LoVo (cell line): Measurements from ENCODE around the gene MCM8.
A peak's percentile ranks its signal among the peaks of the same experiment; 100 is the strongest.
"Not testable (repeated sequence)": the region's sequence is repeated elsewhere in the genome, so short reads cannot be mapped to it uniquely, and the experiment has no call there.

Experiments used
- DNase-seq: peaks from one replicate; pipeline ENCODE4 v3.0.0-alpha.2; 2016; ENCODE audit warnings: low spot score

MCM8 gene

DNA sequence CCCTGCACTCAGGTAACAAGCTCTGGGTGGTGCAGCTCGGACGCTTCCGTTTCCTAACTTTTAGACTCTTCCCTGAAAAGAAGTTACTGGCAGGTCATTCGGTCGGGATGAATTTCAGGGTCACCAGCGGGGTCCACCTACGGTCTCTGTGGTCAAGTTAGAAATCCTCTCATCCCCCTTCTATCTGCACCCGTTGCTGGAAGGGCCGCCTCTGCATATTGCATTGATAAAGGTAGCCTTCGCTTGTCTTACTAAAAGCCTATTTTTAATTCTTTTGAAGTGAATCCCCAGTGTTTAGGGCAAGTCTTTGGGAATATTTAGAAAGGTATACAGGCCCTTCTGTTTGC is 56.1 kb downstream of the MCM8 start:
- no peak for DNase-seq

DNA sequence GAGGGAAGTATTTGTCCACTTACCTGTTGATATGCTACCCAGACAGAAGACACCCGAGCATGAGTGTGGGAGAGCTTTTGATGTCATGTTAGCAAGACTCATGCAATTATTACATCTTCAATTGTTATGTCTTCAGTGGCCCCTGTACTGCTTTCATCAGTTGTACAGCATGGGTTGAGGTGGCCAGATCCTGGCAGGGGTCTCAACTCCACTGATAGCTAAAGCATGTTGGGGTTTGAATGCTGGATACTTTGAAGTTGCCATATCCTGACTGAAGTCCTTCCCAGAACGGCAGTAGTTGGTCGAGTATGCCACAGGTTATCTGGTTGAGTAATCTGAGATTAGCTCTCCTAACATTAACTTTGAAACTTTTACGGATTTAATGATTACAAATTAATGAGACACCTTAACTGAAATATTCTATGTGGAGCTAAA is 56.7 kb downstream of the MCM8 start:
- DNase-seq = no peak

DNA sequence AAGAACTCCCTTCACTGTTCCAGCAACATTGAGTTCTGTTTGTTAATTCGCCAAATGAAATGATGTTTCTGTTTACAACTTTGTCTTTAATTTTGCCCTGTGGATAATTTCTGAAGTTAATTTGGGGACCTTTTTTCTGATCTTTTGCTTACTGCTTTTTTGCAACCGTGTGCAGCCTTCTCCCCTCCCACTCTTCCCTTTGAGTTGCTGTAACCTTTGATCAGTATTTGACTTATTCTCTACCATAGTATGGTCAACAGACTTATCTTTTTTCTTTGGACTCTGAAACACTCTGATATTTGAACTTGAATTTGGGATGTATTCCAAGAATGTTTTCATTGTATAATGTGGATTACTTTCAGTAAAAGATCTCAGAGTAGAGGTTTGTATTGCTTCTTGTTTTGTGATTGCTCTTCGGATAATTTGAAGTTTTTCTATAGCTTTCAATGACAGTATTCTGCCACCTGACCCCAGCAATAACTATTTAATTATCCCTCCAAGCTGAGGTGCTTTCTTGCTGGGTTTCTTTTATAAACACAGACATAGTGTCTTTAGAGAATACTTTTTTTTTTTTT is 57.2 kb downstream of the MCM8 start:
- DNase-seq = no peak

DNA sequence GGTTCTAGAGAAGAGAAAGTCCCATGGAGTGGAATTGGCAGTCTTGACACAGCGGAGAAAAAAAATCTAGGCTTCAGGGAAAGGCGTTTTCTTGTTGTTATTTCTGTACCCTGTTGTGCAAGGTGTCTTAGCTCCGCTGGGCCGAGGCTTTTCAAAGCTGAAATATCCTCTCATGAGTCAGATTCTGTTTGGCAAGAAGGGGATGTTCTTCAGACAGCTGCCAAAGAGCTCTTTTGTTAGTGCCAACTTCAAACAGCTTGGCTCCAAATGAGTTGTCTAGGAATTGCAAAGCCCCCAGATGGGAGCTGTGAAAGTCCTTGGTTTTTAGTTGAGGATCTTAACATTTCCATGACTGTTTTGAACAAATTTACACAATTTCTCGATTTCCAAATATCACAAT is 57.8 kb downstream of the MCM8 start:
- peak; percentile 41 for DNase-seq

DNA sequence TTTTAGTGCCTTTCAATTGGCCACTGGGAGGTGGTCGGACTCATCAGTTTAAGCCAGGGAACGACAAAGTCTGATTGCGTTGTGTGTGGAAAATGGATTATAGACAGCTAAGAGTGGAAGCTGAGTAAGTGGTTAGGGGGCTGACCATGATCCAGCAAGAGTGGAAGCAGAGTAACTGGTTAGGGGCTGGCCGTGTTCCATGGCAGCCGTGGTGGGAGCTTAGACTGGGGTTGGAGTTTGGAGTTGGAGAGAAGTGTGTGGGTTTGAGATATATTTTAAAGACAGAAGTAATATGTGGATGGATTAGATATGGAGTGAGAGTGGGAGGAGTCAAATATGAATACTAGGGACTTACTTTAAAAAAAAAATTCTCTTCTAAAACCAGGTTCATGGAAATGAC is 61.7 kb downstream of the MCM8 start:
- no peak for DNase-seq

DNA sequence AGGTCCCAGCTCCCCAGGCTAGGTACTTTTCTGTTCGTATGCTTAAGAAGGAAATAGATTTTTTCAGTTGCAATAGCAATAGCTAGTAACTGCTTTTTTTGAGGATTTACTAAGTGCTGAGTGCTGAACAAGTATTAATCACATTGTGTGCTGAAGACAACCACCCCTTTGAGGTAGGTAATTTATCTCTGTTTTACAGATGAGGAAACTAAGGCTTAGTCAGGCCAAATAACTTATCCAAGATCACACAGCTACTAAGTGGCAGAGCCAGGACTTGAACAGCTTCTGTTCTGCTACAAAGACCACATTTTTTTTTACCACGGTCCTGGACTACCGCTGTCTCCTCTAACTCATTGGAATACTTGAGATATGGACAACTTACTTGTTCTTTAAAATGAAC is 63.6 kb downstream of the MCM8 start:
- no peak for DNase-seq

DNA sequence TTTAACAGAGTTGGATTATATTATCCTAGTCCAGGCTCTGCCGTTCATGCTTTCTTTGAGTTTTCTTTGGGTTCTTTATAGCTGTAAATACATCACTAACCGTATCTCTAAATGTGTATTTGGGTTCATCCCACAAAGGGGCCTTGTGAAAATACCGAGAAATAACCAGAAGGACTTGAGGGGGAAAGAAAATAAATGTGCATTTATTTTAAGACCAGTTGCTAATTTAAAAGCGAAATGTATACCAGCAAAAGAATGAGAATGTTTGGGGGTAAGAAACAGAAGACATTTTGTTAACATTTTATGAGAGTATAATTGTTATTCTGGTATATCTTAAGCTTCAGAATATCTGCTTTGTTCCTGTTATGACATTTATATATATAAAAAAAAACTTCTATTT is 64.5 kb downstream of the MCM8 start:
- no peak for DNase-seq

DNA sequence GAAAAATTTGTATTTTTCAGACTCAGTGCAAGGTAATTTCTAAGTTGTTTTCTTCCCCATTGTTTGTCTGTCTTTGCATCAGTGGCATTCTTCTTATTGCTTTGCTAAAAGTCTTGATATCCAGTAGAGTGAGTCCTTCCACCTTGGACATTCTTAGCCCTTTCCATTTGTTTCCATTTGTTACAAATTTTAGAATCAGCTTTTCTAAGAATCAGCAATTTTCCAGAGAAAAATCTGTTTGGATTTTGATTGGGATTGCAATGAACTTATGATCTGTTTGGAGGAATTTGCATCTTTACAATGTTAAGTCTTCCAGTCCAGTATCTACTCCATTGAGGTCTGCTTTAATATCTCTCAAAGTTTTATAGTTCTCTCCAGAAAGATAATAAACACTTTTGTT is 67.0 kb downstream of the MCM8 start:
- no peak for DNase-seq

DNA sequence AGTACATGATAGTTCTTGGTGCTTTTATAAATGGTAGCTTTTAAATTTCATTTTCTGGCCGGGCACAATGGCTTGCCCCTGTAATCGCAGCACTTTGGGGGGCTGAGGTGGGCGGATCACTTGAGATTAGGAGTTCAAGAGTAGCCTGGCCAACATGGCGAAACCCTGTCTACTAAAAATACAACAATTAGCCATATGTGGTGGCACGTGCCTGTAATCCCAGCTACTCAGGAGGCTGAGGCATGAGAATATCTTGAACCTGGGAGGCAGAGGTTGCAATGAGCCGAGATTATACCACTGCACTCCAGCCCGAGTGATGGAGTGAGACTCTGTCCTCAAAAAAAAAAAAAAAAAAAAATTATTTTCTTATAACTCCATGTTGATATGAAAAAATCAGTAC is 67.4 kb downstream of the MCM8 start:
- DNase-seq = no peak

DNA sequence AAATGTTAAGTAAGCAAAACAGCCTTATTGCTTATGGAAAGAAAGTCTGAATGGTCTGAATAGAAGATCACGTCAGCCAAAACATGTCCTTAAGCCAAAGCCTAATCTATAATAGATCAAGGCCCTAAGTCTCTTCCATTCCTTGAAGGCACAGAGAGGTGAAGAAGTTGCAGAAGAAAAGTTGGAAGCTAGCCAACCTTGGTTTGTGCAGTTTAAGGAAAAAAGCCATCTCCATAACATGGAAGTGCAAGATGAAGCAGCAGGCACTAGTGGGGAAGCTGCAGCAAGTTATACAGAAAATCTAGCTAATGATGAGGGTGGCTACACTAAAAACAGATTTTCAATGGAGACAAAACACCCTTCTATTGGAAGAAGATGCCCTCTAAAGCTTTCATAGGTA is 74.3 kb downstream of the MCM8 start:
- no peak for DNase-seq

DNA sequence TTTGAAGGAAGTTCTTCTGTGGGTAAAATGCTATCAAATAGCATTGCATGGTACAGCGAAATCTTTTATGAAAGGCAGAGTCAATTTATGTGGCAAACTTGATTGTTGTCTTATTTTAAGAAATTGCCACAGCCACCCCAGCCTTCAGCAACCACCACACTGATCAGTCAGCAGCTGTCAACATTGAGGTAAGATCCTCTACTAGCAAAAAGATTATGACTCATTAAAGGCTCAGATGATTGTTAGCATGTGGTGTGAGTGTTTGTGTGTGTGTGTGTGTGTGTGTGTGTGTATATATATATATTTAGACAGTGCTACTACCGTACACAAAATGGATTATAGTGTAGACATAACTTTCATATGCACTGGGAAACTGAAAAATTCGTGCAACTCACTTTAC is 75.6 kb downstream of the MCM8 start:
- no peak for DNase-seq

DNA sequence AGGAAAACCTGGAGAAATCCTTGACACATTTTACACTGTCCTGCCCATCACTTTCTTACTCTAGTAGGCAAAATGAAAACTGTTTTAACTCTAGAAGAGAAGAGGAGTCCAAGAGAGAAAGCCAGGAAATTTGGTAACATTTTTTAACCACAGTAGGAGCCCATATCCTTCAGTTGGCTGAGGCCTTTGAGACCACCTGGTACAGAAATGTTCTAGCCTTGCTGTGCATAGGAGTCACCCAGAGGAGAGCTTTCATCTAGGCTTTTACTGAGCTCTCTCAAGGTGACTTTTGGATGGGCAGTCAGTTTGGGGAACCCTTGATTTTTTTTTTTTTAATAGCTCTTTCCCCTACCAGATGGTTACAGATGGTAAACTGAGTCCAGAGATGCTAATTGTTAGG is 78.4 kb downstream of the MCM8 start:
- no peak for DNase-seq

DNA sequence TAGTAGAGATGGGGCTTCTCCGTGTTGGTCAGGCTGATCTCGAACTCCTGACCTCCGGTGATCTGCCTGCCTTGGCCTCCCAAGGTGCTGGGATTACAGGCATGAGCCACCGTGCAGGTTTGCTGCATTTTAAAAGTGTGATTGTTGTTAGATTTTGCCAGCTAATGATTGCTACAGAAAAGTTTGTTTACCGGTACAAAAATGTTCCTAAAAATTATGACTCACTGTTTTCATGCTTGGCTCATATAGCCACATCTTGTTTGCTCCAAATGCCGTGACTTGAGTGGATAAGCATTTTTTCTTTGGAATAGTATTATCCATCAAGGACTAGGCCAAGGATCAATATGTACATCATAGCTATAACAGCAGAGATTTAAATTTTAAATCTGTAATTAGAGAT is 79.1 kb downstream of the MCM8 start:
- no peak for DNase-seq

DNA sequence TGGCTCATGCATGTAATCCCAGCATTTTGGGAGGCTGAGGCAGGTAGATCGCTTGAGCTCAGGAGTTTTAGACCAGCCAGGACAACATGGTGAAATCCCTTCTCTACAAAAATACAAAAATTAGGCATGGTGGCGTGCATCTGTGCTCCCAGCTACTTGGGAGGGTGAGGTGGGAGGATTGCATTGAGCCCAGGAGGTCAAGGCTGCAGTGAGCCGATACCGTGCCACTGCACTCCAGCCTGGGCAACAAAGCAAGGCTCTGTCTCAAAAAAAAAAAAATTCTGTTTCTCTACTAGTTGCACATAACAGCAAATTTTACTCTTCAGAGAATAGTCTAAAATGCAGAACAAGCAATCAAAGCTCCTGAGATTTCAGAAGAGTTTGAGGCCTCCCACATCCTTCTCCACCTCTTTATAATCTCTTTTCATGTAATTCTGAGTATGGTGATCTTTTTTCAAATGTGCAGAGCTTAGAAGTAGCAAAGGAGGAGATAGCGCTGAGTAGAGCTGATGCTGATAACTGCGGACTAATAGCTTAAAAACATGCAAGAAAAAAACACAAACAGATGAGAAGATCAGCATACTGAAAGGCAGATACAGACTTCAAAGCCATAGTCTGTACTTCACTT is 80.1 kb downstream of the MCM8 start:
- DNase-seq = no peak

DNA sequence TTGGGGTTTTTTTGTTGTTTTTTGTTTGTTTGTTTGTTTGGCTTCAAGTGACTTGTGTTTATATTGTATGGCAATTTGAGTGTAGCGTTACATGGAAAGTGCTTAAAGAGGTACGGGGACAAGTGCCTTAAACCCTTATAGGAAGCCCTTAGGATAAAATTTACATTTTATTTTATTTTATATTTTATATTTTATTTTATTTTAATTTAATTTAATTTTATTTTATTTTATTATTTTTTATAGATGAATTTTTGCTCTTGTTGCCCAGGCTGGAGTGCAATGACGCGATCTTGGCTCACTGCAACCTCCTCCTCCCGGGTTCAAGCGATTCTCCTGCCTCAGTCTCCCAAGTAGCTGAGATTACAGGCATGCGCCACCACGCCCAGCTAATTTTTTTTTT is 82.5 kb downstream of the MCM8 start:
- not testable (repeated sequence) for DNase-seq

DNA sequence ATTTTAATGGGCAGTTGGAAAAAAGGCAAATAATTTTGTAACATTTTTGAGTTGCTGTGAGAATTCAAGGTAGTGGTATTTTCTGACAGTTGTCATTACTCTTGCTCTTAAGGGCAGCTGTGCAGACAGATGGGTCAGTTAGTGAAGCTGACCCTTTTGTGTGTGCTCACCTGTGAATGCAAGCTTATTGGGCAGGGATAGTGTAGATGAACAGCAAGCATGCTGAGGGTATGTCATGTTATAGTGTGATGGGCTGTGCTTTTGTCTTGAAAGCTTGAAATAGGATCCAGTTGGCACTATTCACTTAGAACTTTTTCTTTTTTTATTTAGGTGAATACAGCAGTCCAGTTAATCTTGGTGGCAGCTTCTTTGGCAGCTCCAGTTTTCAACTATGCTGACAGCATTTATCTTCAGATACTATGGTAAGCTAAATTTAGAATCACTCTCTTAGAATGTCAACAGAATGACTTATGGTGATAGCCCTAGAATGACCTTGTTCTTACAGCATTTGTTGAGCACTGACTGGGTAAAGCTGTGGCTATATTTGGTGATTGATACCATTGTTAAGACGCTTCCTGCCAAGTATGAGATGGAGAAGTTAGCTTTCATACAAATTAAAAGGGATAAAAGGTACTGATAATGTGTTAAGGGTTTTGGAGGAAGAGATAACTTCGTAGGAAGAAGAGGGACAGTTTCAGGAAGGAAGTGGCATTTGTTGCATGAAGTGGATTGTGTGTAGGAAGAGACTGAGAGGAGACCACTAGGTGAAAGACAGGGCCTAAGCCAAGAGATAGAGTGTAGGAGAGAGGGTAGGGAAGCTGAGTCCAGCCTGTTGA is 83.9 kb downstream of the MCM8 start:
- DNase-seq = no peak

DNA sequence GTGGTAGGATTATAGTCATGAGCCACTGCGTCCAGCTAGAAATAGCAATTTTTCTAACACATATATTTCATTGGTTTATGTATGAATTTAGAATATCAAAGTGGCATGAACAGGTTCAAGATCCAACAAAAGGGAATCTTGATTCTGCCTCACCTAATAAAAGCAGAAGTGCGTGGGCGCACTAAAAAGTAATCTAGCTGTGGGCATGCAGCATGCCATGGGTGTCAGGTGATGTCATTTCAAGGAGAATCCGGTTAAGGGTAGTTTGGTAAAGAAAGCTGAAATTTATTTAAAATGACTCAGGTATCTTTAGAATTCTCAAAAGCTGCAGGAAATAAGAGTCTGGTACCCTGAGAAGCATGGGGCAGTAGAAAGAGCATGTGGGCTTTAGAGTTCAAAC is 85.8 kb downstream of the MCM8 start:
- no peak for DNase-seq

DNA sequence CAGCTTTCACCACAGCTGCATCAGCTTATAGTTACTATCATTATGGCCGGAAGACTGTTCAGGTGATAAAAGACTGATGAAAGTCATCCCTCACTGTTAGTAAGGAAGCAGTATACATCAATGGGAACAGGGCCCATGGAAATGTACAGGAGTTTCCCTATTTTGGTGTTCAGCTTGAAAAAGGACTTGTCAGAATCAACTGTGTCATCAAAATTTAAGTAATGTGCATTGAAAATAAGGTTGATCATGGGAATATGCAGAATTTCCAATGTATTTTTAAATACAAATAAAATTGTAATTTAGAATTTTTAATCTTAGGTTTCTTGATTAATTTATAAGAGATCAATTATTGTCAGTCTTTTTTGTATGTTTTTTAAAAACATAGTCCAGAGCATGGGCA is 86.6 kb downstream of the MCM8 start:
- no peak for DNase-seq

DNA sequence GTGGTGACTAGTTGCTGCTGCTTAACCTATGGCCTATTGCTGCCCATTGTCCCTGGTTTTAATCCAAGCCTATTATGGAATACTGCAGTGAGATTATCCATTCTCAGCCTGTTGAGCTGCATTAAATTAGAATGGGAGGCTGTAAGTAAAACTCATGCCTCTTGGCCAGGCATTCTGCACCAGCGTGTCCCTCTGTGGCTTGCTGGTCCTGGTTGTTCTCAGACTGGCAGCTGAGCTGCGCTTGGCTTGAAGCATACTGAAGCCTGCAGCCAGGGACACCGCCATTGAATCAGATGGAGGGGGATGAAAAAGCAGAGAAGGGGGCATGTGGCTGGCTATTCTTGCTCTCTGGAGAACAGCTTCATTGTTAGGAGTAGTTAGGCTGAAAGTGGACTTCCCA is 87.8 kb downstream of the MCM8 start:
- no peak for DNase-seq

DNA sequence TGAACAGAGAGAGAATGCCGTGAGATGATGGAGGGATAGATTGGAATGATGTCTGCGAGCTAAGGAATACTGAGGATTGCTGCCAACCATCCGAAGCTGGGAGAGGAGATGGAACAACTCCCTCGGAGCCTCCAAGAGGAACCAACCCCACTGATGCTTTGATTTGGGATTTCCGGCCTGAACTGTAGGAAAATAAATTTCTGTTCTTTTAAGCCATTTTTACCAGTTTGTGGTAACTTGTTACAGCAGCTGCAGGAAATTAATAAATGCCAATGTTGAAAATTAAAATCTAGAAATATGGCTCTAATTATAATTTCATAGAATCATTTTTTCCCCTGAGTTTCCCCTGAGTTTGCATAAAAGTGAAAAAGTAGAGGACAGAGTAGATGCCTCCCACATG is 89.3 kb downstream of the MCM8 start:
- no peak for DNase-seq

DNA sequence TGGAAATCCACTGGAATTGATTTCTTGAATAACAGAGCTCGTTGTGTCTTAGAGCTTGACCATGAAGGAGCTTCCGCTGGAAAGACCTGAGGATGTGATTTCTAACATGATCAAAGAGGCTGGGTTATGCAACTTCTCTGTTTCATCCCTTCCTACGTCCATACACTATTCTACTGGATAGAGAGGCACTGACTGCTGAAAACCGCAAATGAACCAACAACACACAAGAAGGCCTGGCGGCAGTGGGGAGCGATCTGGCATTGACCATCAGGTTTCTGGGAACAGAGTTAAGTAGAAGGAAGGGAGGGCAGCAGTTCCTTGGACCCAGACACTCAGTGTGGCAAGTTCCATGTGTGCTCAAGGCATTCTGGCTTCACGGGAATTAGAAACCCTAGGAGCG is 90.1 kb downstream of the MCM8 start:
- no peak for DNase-seq

DNA sequence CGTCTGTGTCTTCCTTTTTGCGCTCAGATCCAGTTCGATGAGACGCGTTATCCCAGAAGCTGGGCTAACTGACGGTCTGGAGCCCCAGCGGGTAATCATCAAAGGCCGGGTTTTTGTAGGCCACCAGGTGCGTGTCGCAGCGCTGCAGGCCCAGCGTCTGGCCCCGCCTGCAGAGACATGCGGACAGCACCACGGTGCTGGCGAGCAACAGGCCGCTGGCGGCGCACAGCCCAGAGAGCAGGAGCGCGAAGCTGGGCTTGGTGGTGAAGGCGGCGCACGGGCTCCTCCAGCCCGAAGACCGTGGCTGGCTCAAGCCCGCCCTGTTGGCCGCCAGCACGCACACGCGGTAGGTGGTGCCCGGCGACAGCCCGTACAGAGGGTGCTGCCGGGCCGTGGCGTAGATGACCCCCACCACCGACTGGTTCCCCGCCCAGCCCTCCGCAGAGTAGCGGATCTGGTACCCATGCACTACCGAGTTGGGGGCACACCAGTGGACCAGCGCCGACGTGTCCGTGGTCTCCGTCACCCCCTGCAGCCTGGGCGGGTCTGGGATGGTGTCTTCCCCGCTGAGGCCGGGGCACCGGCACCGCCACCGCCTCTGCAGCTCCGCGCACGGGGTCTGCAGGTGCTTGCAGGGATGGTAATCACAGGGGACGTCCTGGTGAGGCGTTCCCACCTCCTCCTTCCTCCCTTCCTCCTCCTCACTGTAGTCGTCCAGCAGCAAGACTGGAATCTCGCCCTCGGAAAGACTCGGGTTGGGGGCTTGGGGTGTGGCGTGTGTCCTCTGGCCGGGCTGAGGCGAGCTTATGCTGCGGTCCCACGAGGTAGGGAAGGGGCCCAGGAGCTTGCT is 90.7 kb downstream of the MCM8 start:
- DNase-seq = no peak

DNA sequence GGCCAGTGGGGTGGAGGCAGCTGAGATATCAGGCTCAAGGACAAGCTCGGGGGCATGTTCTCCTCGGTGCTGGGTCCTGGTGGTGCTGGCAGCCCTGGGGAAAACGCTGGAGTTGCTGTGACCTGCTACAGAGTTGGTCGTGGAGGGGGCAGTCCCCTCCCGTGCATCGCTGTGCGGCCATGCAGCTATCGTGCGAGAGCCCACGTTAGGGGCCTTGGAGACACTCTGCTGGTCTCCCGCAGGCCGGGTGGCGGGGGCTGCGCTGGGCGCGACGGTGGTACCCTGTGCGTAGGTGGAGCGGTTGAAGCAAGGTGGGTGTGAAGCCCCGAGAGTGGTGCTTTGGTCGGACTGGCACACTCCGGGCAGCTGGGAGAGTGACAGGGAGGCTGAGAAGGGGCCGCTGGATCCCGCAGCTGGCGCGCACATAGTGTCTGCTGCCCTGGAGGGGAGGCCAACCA is 91.4 kb downstream of the MCM8 start:
- DNase-seq = no peak
